Astrocyte of the cerebellum (primary cell): Measurements from ENCODE around the gene GRP.
A peak's percentile ranks its signal among the peaks of the same experiment; 100 is the strongest.

ENCODE experiments used
- DNase-seq: peaks from one replicate; pipeline ENCODE4 v3.0.0-alpha.2; 2011; ENCODE audit warnings: low read depth
- H3K4me3 ChIP-seq: 2 replicates; pipeline ENCODE4 v1.5.1; 2011; ENCODE audit warnings: mild to moderate bottlenecking, low read depth, low read length, moderate library complexity
- CTCF ChIP-seq: IDR thresholded peaks from 2 replicates; pipeline ENCODE4 v1.5.1; 2012; ENCODE audit warnings: low read length, low read depth, moderate library complexity, mild to moderate bottlenecking; ENCODE audit errors: missing control alignments
- in situ Hi-C: cut with HindIII; loops from 2 replicates; pipeline ENCODE4 v1.10.0; 2017; ENCODE audit warnings: low sequenced_read_pairs

Gene GRP

GRCh38 chr18:59271606-59272220, 51.8 kb downstream of the GRP start:
- in situ Hi-C loops, result no loop called here
- no peak for DNase-seq
- no peak overlapping the region for H3K4me3 ChIP-seq
- TF ChIP-seq CTCF, result no peak

GRCh38 chr18:59272221-59272888, 52.4 kb downstream of the GRP start:
- no peak for DNase-seq
- TF ChIP-seq CTCF, result no peak
- in situ Hi-C loops, result no loop called here
- no peak overlapping the region for H3K4me3 ChIP-seq

- no peak for DNase-seq
- no peak within 1 kb of the TSS for H3K4me3 ChIP-seq
- in situ Hi-C loops, result no loop called here
- TF ChIP-seq CTCF, result peak; percentile 9
These were observed 53.2 kb downstream of the GRP start, which contains the start of gene RAX for GRCh38 chr18:59272891-59273758. Gene RAX, minus strand, starts transcription at chr18:59273454. Its CDS starts 248 bp downstream, at chr18:59273206.

- TF ChIP-seq CTCF, result no peak
- H3K4me3 ChIP-seq, result no peak overlapping the region
- in situ Hi-C loops, result no loop called here
- no peak for DNase-seq
These were observed 54.0 kb downstream of the GRP start for GRCh38 chr18:59273759-59274532.

- DNase-seq, result no peak
- no peak for TF ChIP-seq CTCF
- in situ Hi-C loops, result no loop called here
- H3K4me3 ChIP-seq, result no peak overlapping the region
These were observed 54.6 kb downstream of the GRP start for GRCh38 chr18:59274533-59274928.

- no peak for TF ChIP-seq CTCF
- H3K4me3 ChIP-seq, result no peak overlapping the region
- no peak for DNase-seq
- in situ Hi-C loops, result no loop called here
These were observed 55.5 kb downstream of the GRP start for GRCh38 chr18:59275406-59275949.
